MCF 10A (cell line): ENCODE data around the gene WDCP. TPM values are rescaled to one million over a fixed set of nuclear protein-coding genes. Genes with fewer than 3 reads are reported as not detected.

Source experiments
- BruUV-seq: library from RNA; stranded (reverse); fragments of 400-500 nt; replicated peaks from 2 replicates; lab custom pipeline; 2021; lab: Mats Ljungman, UMichigan
- CTCF ChIA-PET: fragments of 300-600 bp; sonication (Branson Sonifier 250); formaldehyde crosslinking; extraction: SDS; loops from one replicate; lab custom pipeline; 2021; ENCODE audit warnings: antibody characterized with exemption, inconsistent platforms; lab: Yijun Ruan, JAX
- POLR2A ChIA-PET: fragments of 300-600, 350-650 bp; sonication (Branson Sonifier 250); formaldehyde crosslinking; extraction: SDS; loops from one replicate; lab custom pipeline; 2020; ENCODE audit warnings: antibody characterized with exemption, inconsistent platforms; lab: Yijun Ruan, JAX
- DNase-seq: peaks from one replicate; pipeline ENCODE4 v3.0.0-alpha.2; 2018; ENCODE audit not compliant: unreplicated experiment
- H3K27ac Mint-ChIP-seq: one replicate; pipeline ENCODE4 v1.8.0; 2022; ENCODE audit warnings: mild to moderate bottlenecking, low read depth, mixed read lengths; ENCODE audit not compliant: unreplicated experiment
- H3K27me3 Mint-ChIP-seq: one replicate; pipeline ENCODE4 v1.8.0; 2022; ENCODE audit warnings: mixed read lengths; ENCODE audit not compliant: insufficient read depth, unreplicated experiment
- H3K36me3 Mint-ChIP-seq: one replicate; pipeline ENCODE4 v1.8.0; 2022; ENCODE audit warnings: mild to moderate bottlenecking, moderate library complexity, mixed read lengths; ENCODE audit not compliant: insufficient read depth, unreplicated experiment
- H3K4me1 Mint-ChIP-seq: one replicate; pipeline ENCODE4 v1.8.0; 2022; ENCODE audit warnings: mixed read lengths; ENCODE audit not compliant: insufficient read depth, unreplicated experiment
- H3K4me3 Mint-ChIP-seq: one replicate; pipeline ENCODE4 v1.8.0; 2022; ENCODE audit warnings: mild to moderate bottlenecking, moderate library complexity, mixed read lengths; ENCODE audit not compliant: unreplicated experiment
- H3K9me3 Mint-ChIP-seq: one replicate; pipeline ENCODE4 v1.8.0; 2022; ENCODE audit warnings: mixed read lengths; ENCODE audit not compliant: unreplicated experiment
- intact Hi-C: fragments of 100-400 bp; cut with micrococcal nuclease; formaldehyde crosslinking; loops from 2 replicates; pipeline ENCODE4 v1.14.1; 2022
- total RNA-seq: library from RNA; stranded (reverse); gene quantifications from 2 replicates; pipeline ENCODE4 v1.2.3, GENCODE V29; 2022
- TF ChIP-seq, protein P1 (sequence below): fragments of 200-600 bp; IDR thresholded peaks from one replicate; pipeline ENCODE4 v1.8.0; 2022; ENCODE audit warnings: antibody characterized with exemption, mild to moderate bottlenecking; ENCODE audit not compliant: unreplicated experiment

Gene WDCP
- total RNA-seq, 1 experiment from 2014 or later: 11.2 TPM

- ChIA-PET CTCF (interaction anchor here (0.8 kb wide), 1 partner anchor 74 kb away, joined by 4 read pairs; no protein-coding TSS in a partner anchor), POLR2A (interaction anchor here (0.6 kb wide), 1 partner anchor 17 kb away, joined by 3 read pairs; no protein-coding TSS in a partner anchor)
- Mint-ChIP-seq H3K9me3 (no peaks in the 10 kb centered on the region), H3K36me3 (no peaks in the 10 kb centered on the region), H3K4me3 (no peak within 1 kb of the TSS), H3K27ac (no peak within 1 kb of the TSS), H3K27me3 (no peaks in the 10 kb centered on the region), H3K4me1 (no peaks in the 10 kb centered on the region)
- BruUV-seq: no TSS peak
- DNase-seq: no peak
- TF ChIP-seq, protein P1, sequence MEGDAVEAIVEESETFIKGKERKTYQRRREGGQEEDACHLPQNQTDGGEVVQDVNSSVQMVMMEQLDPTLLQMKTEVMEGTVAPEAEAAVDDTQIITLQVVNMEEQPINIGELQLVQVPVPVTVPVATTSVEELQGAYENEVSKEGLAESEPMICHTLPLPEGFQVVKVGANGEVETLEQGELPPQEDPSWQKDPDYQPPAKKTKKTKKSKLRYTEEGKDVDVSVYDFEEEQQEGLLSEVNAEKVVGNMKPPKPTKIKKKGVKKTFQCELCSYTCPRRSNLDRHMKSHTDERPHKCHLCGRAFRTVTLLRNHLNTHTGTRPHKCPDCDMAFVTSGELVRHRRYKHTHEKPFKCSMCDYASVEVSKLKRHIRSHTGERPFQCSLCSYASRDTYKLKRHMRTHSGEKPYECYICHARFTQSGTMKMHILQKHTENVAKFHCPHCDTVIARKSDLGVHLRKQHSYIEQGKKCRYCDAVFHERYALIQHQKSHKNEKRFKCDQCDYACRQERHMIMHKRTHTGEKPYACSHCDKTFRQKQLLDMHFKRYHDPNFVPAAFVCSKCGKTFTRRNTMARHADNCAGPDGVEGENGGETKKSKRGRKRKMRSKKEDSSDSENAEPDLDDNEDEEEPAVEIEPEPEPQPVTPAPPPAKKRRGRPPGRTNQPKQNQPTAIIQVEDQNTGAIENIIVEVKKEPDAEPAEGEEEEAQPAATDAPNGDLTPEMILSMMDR: no peak
- intact Hi-C loops: no loop called here
Observed at GRCh38 chr2:24009680-24010476, 37.3 kb downstream of the WDCP start, which contains the start of gene MFSD2B. Gene MFSD2B, plus strand, starts transcription at chr2:24010085. Its CDS starts 12 bp downstream, at chr2:24010097.

GRCh38 chr2:24009367-24009679, 37.9 kb downstream of the WDCP start:
- no peaks in the 10 kb centered on the region for H3K9me3 Mint-ChIP-seq

DNA sequence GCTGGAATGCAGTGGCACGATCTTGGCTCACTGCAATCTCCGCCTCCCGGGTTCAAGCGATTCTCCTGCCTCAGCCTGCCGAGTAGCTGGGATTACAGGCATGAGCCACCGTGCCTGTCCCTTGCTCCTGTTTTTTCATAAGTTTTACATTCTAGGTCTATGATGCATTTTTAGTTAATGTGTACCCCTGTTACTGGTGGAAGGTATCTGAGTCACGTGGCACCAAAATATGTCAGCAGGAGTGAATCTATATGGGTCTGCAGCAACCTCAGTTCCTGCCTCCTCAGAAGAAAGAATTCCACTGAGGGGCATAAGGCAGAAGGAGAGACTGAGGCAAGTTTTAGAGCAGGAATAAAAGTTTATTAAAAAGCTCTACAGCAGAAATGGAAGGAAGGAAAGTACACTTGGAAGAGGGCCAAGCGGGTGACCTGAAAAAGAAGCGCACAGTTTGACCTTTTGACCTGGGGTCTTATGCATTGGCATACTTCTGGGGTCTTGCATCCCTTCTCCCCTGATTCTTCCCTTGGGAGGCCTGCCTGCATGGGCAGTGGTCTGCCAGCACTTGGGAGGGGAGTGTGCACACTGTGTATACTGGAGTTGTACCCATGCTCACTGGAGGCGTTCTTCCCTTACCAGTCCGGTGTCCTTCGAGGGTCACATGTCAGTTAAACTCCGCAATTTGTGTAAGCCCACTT, 38.4 kb downstream of the WDCP start:
- Mint-ChIP-seq H3K4me3 (no peak overlapping the region), H3K9me3 (no peaks in the 10 kb centered on the region), H3K27ac (no peak overlapping the region), H3K27me3 (no peaks in the 10 kb centered on the region), H3K4me1 (no peaks in the 10 kb centered on the region), H3K36me3 (no peaks in the 10 kb centered on the region)
- intact Hi-C loops: no loop called here
- TF ChIP-seq, protein P1: no peak
- no TSS peak for BruUV-seq
- no peak for DNase-seq
- CTCF ChIA-PET: interaction anchor here (0.6 kb wide), 2 partner anchors 25 to 36 kb away, joined by 3 to 4 read pairs; no protein-coding TSS in a partner anchor
- POLR2A ChIA-PET: no interaction called here

More at GRCh38 chr2:24009367-24009679, 37.9 kb downstream of the WDCP start:
- POLR2A ChIA-PET: interaction anchor here (0.6 kb wide), 1 partner anchor 17 kb away, joined by 3 read pairs; no protein-coding TSS in a partner anchor
- Mint-ChIP-seq H3K4me3 (no peak overlapping the region), H3K27me3 (no peaks in the 10 kb centered on the region), H3K27ac (no peak overlapping the region), H3K36me3 (no peaks in the 10 kb centered on the region), H3K4me1 (no peaks in the 10 kb centered on the region)
- TF ChIP-seq, protein P1: no peak
- intact Hi-C loops: no loop called here
- BruUV-seq: no TSS peak
- no peak for DNase-seq
- CTCF ChIA-PET: interaction anchor here (0.6 to 0.8 kb wide), 3 partner anchors 25 to 74 kb away, joined by 3 to 4 read pairs (median 4); no protein-coding TSS in a partner anchor

GRCh38 chr2:24007693-24008092, 39.5 kb downstream of the WDCP start:
- CTCF ChIA-PET: interaction anchor here (0.6 kb wide), 1 partner anchor 1186 kb away, joined by 3 read pairs; no protein-coding TSS in a partner anchor
- Mint-ChIP-seq H3K4me1 (no peaks in the 10 kb centered on the region), H3K27me3 (no peaks in the 10 kb centered on the region), H3K9me3 (no peaks in the 10 kb centered on the region), H3K4me3 (no peak overlapping the region), H3K27ac (no peak overlapping the region), H3K36me3 (peaks cover 1% of the 10 kb centered on the region)
- intact Hi-C loops: no loop called here
- POLR2A ChIA-PET: no interaction called here
- DNase-seq: no peak
- no TSS peak for BruUV-seq
- TF ChIP-seq, protein P1: no peak
